GM18507 (cell line): Measurements from ENCODE around the gene DAO.

ENCODE experiments used
- DNase-seq: peaks from one replicate; pipeline ENCODE4 v3.0.0; 2011; ENCODE audit warnings: low read depth; ENCODE audit not compliant: insufficient read length; ENCODE audit errors: extremely low spot score
- FAIRE-seq: peaks from 2 replicates; lab custom pipeline; 2011; peaks lifted over from hg19 to GRCh38; lab: Jason Lieb, UNC

DAO gene

DNA sequence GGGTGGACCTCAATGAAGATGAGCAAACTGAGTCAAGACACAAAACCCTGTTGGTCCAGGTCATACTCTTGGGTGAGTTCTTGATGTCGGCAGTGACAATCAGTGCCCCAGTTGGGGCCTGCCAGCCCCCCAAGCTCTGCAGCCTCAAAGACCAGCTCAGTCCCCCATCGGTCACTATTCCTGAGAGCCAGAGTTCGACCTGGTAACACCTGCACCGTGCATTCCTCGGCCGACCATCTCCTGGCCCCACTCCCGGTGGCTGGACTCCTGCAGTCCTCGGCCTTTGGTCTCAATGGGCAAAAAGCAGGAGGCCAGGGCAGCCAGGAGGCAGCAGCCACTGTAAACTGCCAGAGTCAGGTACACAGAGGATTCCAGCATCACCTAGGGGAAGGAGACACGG is 32.5 kb downstream of the DAO start:
- no peak for DNase-seq
- FAIRE-seq, result no peak

DNA sequence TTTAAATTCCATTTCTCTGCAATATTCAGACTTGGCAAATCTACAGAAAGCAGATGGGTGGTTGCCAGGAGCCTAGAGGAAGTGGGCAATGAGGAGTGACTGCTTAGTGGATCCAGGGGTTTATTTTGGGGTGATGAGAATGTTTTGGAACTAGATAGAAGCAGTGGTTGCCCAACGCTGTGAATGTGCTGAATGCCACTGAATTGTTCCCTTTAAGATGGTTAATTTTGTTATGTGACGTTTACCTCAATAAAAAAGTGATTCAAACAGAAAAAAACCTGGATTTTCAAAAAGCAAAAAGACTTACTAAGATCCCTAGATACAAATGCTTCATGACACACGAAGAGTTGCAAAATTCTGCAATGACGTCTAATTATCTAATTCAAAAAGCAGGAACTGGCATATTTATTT is 34.2 kb downstream of the DAO start:
- DNase-seq (no peak), FAIRE-seq (no peak)

DNA sequence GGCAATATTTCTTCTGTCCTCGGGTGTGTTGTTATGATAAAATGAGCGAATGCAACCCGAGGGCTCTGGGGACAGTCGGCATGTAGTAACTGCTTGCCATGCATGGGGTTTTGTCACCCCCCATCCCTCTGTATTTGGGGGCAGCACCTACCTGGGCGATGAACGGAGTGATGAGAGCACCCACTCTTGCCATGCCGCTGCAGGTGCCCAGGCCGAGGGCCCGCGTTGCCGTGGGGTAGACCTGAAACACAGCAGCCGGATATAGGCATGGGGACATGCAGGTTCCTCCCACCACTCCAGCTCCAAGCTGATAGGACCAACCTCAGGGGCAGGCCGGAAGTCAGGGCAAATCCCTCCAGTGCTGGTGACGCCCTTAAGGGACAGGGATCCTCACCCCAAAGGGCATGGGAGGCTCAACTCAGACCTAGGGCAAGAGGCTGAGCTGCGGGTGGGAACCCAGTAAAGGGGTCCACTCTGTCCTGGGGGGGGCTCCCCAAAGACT is 35.8 kb downstream of the DAO start:
- no peak for DNase-seq
- no peak for FAIRE-seq

DNA sequence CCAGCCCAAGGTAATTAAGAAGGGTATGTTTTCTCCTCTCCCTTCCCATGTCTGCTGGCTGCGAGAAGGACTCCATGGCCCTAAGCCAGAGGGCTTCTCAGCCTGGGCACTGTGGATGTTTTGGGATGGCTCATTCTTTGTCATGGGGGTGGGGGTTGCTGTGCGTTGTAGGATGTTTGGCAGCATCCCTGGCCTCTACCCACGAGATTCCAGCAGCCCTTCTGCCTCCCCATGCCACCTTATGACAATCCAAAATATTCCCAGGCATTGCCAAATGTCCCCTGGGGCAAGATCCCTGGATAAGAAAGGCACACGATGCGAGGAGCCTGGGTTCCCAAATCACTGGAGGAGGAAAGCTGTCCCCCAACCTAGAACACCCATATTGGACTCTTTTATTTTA is 36.4 kb downstream of the DAO start:
- DNase-seq, result no peak
- FAIRE-seq, result no peak

DNA sequence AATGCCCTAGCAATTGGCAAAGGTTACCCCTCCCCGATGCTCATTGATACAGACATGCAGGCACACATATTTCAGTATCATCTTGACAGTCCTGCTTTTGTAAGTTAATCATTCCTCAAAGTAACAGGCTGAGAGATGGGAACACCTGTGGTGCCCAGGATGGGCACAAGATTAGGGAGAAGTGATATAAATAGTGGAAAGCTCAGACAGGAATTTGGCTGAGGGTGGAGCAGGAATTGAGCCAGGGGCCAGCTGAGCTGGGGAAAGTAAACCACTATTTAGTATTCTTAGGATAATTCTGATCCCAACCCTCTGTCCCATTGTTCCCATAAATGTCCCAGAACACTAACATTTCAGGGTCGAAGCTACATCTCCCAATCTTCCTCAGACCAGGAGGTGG is 38.3 kb downstream of the DAO start:
- DNase-seq, result no peak
- FAIRE-seq, result no peak

DNA sequence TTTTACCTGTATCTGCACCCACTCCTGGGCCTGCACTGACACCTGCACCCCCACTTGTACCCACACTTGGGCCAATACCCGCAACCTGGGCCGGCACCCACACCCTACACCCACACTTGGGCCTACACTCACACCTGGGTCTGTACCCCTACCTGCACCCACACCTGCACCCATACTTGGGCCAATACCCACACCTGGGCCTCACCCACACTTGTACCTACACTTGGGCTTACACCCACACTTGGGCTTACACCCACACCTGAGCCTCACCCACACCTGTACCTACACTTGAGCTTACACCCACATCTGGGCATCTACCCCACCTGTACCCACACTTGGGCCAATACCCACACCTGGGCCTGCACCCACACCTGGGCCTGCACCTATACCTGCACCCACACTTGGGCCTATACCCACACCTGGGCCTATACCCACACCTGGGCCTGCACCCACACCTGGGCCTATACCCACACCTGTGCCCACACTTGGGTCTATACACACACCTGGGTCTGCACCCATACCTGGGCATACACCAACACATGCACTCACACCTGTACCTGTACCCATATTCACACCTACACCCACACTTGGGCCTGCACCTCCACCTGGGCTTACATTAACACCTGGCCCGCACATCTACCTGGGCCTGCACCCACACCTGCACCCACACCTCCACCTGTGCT is 39.2 kb downstream of the DAO start:
- FAIRE-seq (no peak), DNase-seq (no peak)

DNA sequence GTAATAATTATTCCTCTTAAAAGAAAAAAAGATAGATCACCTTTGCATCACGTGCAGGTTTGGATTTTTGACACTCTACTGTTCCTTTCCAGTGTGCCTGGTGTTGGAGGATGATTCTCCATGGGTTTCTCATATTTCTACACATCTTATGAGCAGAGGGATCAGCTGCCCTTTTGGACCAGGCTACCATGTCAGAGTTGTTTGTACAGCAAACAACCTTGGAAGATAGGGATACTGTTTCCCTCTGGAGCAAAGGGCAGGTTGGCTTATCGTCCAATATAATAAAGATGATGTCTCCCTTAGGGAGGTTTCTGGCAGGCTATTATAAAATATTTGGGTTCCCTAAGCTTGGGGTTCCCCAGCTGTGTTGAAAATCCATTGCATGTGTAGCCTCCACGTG is 42.1 kb downstream of the DAO start:
- FAIRE-seq (no peak), DNase-seq (no peak)

DNA sequence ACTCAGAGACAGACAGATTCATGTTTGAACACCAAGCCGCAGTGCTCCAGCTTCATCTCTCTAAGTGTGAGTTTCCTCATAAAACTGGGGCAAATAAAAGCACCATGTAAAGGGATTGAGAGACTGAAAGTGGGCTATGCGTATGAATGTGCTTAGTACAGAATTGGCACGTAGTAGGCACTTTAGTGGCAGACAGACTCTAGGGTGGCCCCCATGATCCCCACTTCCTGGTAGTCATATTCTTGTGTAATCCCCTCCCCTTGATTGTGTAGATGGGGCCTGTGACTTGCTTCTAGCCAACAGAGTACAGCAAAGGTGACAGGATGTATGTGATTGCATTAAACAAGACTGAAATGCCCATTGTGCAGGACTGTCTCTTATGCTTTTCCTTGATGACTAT is 43.0 kb downstream of the DAO start:
- FAIRE-seq, result no peak
- DNase-seq, result no peak

DNA sequence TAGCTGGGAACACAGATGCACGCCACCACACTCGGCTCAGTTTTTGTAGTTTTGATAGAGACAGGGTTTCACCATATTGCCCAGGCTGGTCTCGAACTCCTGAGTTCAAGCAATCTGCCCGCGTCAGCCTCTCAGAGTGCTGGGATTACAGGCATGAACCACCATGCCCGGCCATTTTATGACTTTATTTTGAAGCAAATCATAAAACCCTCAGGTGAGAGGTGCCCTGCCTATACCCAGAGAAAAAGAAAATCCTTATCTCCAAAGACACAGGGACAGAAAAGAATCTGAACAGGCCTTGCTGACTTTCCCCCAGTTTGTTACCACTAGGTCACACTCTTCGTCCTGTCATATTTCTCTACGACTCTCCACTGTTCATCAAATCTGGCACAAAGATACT is 48.8 kb downstream of the DAO start:
- FAIRE-seq (no peak), DNase-seq (no peak)

DNA sequence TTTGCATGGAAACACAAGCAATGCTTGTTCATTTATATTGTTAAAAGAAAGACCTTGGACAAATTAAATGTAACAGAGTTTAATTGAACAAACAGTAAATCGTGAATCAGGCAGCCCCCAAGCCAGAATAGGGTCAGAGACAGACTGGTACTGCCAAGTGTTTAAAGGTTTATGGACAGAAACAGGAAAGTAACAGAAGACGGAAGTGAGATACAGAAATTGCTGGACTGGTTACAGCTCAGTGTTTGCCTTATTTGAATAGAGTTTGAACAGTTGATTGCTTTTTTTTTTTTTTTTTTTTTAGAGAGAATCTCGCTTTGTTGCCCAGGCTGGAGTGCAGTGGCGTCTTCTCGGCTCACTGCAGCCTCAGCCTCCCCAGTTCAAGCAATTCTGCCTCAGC is 50.3 kb downstream of the DAO start:
- DNase-seq (no peak), FAIRE-seq (peak; percentile 86)

DNA sequence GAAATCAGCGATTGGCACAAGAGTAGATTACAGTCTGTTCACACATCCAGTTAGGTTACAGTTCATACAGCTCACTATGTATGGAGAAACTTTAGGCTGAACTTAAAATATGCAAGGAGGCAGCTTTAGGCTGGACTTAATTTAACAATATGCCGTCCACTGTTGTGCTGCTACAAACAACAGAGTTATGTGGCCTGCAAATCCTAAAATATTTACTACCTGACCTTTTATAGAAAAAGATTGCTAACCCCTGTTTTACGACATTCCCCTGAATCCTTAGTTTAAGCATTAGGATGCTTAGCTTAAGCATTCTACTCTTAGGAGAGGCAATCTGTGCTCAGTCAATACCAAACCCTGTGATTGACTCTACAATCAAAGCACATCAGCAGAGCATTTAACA is 50.9 kb downstream of the DAO start:
- no peak for FAIRE-seq
- DNase-seq, result no peak

DNA sequence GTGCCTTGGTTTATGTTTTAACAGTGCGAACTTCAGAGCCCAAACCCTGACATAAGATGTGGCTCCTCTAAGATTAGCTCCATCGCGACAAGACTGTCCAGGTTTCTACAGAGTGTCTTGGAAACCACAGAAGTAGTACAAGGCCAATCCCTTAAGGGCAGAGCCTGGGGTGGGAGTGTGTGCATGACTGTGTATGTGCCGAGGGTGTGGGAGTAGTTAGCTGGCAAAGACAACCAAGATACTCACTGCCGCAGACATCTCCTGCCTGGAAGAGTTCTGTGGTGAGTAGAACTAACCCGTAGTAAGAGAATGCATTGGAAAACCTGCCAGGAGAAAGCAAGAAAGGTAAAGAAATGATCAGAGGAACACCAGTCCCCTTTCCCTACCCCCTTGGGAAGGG is 54.1 kb downstream of the DAO start:
- no peak for FAIRE-seq
- DNase-seq, result no peak

DNA sequence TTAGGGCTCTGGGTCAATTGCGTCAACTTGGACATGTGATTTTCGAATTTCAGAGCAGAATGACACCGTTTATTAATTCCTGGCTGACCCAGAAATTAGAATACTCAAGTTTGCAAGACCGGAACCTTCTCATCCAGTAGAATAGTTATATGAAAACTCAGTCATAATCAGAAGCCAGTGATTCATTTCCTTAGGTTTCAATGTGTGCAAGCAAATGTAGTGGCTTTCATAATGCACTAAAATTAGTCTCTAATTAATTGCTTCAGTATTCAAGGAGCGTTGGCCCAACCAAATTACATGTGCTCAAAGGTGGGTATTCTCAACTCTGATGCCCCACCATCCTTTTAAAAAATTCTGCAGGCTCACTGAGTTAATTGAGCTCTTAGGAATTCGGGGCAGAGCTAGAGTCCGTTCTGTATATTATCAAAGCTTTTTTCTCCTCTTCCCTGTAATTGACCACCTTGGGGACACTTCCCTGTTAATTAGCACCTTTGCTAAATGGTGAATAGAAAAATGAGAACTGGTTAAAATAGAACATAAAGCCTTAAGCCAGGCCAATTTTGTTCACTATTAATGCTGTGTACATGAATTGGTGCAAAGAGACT is 55.4 kb downstream of the DAO start:
- no peak for FAIRE-seq
- no peak for DNase-seq

DNA sequence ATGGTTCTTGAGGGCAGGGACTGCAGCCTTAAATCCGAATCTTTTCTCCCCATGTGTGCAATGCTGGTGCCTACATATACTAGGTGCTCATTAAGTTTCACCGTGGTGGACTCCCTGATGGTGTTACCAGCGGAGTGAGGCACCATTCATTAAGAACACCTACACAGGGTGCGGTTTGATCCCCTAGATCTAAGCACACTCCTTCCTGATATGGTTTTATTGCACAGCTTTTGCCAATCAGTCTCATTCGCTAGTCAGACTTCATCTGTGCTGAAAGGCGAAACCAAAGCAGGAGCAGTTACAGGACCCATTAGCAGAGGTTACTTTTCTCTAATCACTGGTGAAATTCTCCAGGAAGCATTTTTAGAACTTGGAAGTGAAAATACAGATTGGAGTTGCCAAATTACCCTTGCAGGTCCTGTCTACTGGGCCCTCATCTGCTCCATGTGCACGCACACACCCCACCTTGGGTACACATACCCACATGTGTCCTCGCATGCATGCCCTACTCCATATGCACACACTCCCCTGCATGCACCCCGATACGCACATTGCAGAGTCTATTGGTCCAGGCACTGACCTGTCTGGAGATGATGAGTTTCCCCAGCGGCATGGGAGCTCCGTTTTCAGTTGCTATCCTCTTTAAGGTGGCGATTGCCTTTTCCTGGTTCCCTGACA is 58.5 kb downstream of the DAO start:
- DNase-seq, result no peak
- FAIRE-seq, result no peak

DNA sequence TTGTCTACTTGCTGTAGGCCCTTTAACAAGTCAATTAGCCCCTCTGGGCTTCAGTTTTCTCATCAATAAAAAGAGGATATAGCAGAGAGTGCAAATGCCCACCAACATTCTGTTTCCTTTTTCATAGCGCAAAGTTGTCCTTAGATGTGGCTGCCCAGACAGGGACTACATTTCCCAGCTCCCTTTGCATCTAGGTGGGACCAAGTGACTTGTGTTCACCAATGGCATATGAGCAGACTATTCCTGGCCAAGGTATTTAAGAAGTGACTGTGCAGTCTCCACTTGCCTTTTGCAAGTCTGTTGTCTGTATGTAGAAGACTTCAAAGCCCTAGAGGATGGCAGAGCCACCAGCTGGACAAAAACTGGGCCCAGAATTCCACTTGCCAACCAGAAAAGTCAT is 59.7 kb downstream of the DAO start:
- DNase-seq, result no peak

DNA sequence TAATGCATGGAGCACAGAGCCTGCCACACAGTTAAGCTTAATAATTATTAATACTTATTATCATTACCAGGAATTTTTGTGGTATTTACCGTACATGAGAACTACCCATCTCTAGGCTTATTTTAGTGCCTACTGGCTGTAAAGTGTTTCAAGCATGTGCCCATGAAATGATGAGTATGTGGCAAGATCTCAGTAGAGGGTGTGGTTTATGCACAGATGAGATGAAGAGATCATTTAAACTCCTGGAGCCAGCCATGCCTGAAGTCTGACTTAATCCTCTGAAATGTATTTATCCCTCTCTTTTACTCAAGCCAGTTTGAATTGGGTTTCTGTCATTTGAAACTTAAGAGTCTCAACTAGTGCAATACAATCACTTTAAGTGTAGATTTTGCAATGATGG is 60.2 kb downstream of the DAO start:
- no peak for DNase-seq
- FAIRE-seq, result no peak

More for the DNA sequence above, 59.7 kb downstream of the DAO start:
- peak; percentile 21 for FAIRE-seq

DNA sequence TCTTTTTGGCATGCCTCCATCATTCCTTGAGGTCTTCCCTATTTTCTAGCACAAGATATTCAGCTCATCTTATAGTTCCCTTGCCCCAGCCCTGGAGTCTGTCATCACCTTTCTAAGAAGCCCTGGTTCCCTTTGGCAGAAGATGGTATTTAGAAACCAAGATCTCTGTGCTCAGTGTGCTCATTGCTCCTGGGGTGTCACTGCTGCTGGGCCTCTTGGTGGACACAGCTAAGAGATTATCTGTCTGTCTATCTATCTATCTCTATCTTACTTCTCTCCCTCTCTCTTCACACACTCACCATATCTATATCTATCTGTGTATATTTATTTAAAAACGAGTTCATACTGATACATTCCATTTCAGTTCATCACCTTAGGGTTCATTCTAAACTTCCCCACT is 67.2 kb downstream of the DAO start:
- FAIRE-seq (no peak), DNase-seq (no peak)

DNA sequence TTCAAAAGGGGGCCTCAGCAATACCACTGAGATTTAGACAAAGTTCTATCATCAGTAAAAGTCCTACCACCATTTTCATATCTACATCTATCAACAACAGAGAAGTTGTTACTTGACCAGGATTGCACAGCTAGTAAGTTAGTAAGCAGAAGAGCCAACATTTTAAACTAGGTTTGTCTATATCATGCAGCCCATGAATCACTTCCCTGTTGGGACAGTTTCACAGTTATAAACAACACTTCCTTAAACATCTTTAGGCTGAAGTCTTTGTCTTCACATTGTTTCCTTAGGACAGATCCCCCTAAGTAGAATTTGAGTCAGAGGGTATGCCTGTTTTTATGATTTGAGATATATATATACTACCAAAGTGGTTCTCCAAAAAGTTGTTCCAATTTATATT is 68.5 kb downstream of the DAO start:
- FAIRE-seq (no peak), DNase-seq (no peak)

DNA sequence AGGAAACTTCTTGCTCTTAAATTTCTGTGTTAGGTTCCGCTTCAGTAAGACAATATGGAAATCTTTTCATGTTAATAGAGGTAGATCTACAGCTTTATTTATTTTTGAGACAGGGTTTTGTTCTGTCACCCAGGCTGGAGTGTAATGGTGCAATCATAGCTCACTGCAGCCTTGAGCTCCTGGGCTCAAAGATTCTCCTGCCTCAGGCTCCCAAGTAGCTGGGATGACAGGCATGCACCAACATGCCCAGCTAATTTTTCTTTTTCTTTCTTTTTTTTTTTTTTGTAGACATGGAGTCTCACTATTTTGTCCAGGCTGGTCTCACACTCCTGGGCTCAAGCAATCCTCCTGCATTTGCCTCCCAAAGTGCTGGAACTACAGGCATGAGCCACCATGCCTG is 70.1 kb downstream of the DAO start:
- no peak for FAIRE-seq
- no peak for DNase-seq
